NCI-H187 treated with DMSO at 0.1 percent for 48 hours (cell line): ENCODE measurements around the gene ERFL.

ENCODE experiments used
- DNase-seq: peaks from one replicate; lab custom pipeline; 2025; lab: John Stamatoyannopoulos, UW

The ERFL gene

DNA sequence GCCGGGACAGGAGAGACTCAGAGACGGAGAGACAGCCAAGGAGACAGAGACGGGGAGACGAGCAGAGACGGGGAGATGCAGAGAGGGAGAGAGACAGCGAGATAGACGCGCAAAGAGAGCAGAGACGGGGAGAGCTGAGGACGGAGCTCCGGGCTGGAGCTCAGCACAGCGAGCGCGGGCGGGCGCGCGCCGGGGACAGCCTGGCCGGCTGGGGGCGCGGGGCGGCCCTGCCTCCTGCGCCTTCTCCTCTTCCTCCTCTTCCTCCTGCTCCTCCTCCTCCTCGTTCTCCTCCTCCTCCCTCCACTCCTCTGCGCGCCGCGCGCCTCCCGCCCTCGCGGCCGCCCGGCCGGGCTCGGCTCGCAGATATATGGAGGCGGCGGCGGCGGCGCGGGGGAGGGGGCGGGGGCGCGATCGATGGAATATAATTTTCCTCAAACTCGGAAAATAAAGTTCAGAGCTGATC lies at the start of gene ERFL:
Gene ERFL (minus strand): TSS at position 229 of the 463 bp plus-strand sequence. CDS start 15,530 bp downstream, outside the sequence.
- DNase-seq: no peak

DNA sequence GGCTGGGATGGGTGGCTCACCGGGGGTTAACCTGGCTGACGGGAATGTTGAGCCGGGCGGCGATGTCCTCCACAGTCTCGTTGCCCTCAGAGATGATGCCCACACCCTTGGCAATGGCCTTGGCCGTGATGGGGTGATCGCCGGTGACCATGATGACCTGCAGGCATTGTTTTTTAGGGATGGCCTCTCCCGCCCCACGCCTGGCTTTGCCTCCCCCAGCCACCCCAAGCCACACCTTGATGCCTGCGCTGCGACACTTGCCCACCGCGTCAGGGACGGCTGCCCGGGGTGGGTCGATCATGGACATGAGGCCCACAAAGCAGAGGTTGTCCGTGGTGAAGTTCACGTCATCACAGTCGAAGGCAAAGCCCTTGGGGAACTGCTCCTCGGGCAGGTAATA lies 49.7 kb upstream of the ERFL start:
- DNase-seq: no peak

GRCh38 chr19:41974652-41975051 lies 46.4 kb upstream of the ERFL start:
- DNase-seq: no peak

- no peak for DNase-seq
These were observed 43.1 kb upstream of the ERFL start for GRCh38 chr19:41971363-41971762.

DNA sequence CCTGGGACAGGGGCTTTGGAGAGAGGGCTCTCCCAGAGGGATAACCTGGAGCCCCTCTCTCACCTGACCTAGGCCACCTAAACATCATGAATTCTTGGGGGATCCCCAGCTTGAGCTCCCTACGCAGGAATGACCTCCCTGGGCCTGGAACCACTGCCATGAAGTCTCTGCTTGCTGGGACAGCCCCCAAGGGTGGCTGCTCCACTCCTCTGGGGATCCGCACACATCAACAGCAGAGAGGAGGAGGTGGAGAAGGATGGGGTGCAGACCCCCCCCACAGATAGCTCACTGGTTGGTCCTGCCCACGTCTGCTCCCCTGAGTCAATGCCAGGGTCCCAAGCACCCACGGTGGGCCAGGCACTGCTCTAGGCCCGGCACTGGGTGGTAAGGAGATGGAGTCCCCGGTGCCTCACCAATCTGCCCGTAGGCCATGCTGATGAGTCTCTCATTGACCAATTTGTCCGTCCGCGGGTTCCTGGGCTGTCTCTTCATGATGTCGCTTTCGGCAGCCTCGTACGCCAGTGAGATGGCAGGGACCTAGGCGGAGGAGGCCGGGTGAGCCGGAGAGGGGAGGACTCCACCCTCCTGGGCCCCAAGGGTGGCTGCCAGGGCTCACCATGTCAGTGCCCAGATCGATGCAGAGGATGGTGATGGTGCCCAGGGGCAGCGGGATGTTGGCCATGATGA lies 41.7 kb upstream of the ERFL start:
- DNase-seq: no peak

GRCh38 chr19:41968751-41969595 lies 40.7 kb upstream of the ERFL start:
- DNase-seq: no peak

GRCh38 chr19:41967054-41967783 lies 39.0 kb upstream of the ERFL start:
- DNase-seq: no peak

DNA sequence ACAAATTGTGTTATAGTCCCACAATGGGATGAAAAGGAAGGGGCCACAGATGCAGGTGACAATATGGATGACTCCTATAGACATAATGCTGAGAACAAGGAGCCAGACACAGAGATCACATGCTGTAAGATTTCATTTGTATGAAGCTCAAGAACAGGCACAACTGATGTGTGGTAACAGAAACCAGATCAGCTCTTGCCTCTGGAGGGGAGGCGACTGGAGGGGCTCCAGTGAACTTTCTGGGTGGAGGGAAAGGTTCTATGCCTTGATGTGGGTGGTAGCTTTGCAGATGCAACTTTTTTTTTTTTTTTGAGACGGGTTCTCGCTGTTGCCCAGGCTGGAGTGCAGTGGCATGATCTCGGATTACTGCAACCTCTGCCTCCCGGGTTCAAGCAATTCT lies 36.9 kb upstream of the ERFL start:
- no peak for DNase-seq

- no peak for DNase-seq
These were observed 32.7 kb upstream of the ERFL start for GRCh38 chr19:41960973-41961372.

- peak; percentile 94 for DNase-seq
These were observed 31.1 kb upstream of the ERFL start, which contains the start of gene RABAC1 for GRCh38 chr19:41959056-41960053. RABAC1 (minus strand) TSS chr19:41959321; CDS start chr19:41959292, 29 bp downstream.

GRCh38 chr19:41958367-41959055 lies 30.3 kb upstream of the ERFL start:
- DNase-seq: peak; percentile 31

DNA sequence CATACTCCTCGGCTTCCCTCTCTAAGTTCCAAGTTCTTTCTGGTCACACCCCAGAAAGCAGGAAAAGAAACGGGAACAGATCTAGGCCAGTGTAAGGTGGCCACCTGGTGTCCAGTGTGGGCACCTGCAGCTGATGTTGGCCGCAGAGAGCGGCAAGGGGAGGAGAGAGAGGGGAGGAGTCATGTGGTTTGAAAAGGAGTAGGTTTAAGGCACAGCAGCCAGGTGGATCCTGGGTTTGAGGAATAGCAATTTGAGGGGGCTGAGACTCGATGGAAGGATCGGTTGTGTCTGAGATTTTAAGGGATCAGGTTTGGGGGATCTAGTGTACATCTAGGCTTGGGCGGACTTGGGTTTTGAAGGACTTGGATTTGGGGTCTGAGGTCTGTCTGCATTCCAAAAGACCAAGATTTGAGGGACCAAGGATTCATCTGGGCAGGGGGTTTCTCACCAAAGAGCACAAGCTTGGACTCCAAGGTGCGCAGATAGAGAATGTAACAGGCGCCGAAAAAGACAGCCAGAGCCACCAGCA lies 29.7 kb upstream of the ERFL start:
- DNase-seq: peak; percentile 74

DNA sequence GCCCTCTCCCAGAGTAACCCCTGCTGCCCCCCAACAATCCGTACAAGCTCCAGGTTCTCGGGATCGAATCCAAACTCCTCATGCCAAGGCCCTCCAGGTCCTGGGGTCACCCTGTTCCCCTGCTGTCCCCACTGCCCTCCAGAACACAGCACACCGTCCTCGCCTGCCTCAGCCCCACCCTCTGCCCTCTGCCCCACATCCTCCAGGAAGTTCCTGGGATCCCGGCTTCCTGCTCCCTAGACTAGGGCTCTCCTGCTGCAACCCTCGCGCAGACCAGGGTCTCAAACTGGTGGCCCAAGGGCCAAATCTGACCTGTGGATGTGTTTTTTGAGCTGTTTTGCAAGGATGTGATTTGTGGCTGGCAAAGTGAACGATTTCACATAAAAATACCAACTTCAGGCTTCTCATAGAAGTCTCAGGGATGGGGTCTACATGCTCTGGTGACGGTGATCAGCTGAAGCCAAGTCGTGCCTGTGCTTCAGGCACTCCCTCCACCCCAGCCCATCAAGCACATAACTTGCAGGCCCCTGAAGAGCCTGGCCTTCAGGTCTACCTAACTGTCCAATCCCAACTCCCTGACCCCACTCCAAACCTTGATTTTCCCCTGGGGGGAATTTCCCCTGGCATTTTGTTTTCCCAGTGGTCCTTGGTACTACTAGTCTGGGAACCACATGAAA lies 29.1 kb upstream of the ERFL start:
- DNase-seq: no peak

DNA sequence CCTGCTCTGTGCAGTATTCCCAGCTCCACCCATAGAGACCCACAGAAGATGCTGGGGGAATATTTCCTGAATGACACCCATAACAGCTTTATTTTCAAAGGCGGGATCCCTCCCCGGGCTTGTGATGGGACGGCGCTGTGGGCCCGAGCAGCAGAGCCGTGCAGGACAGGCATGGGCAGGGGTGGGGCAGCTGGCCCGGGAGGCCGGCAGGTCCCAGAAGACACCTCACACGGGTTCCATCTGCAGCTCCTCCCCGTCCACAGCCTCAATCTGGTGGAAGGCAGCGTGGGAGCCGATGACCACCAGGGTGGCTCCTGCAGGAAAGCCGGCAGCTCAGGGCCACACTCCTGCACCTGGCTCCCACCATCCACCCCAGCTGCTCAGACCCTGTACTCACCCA lies 28.4 kb upstream of the ERFL start:
- no peak for DNase-seq

DNA sequence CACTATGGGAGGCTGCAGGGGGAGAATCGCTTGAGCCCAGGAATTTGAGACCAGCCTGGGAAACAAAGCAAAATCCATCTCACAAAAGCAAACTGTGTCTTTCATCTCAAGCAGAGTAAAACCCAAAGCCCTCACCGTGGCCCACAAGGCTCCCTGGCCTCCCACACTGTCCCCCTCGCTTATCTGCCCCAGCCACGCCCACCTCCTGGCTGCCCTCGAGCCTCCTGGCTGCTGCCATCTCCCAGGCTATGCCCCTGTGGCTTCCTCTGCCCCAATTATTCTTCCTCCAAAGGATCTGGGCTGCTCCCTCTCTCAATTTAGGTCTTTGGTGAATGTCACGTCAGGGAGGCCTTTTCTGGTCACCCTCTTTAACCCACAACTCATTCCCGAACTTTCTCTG lies 27.3 kb upstream of the ERFL start:
- no peak for DNase-seq

GRCh38 chr19:41951686-41952172 lies 23.5 kb upstream of the ERFL start:
- DNase-seq: no peak

GRCh38 chr19:41947091-41947490 lies 18.8 kb upstream of the ERFL start:
- DNase-seq: no peak

DNA sequence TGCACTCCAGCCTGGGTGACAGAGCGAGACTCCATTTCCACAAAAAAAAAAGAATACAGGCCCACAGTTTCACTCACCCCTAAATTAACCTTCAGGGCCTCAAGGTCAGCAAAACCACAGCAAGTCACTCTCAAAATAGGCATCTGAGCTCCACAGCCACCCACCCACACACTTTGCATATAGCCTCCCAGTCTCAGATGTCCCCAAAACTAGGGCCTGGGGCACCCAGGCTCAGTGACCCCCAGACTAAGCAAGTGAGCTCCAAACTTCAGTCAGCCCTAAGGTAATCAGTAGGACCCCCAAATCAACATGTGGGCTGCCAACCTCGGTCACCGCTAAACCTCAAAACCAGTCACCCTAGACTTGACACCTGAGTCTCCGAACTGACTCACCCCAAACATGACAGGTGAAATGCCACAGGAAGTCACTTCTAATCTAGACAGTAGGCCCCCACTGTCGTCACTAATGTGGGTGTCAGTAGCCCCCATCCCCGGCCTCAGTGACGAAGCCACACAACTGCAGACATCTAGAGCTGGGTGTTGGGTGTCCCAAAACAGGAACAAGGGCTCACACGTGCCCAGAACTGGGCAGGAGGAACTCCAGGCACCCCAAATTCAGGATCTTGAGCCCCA lies 17.0 kb upstream of the ERFL start:
- no peak for DNase-seq

GRCh38 chr19:41944336-41944735 lies 16.1 kb upstream of the ERFL start:
- DNase-seq: no peak
